ENCODE data around the gene IGFBP1. TPM values are rescaled to one million over a fixed set of nuclear protein-coding genes. Genes with fewer than 3 reads are reported as not detected.

The IGFBP1 gene
- polyA plus RNA-seq, 1 donor from 2014 or later = not detected

GRCh38 chr7:45902820-45903219 is 14.5 kb downstream of the IGFBP1 start:
- Histone ChIP-seq H3K27ac (ENCODE audit: low read length) (no peak overlapping the region), H3K9me2 (ENCODE audit: insufficient read depth, low read length) (no peaks in the 10 kb centered on the region), H3K27me3 (ENCODE audit: insufficient read depth, low read depth, low read length) (no peaks in the 10 kb centered on the region), H4K20me1 (ENCODE audit: insufficient read depth) (no peaks in the 10 kb centered on the region), H2AFZ (ENCODE audit: low read depth, low read length) (no peak overlapping the region), H3K36me3 (ENCODE audit: insufficient read depth, low read length) (no peaks in the 10 kb centered on the region), H3K4me3 (ENCODE audit: low read length) (no peak overlapping the region), H3K9me3 (ENCODE audit: low read length) (no peaks in the 10 kb centered on the region), H3K9ac (ENCODE audit: low read length) (no peak overlapping the region), H3K4me2 (ENCODE audit: low read length) (no peak overlapping the region), H3K79me2 (replicated peaks; ENCODE audit: insufficient read depth, low read length) (no peaks in the 10 kb centered on the region), H3F3A (ENCODE audit: insufficient read depth, low read length, poor library complexity, severe bottlenecking) (no peaks in the 10 kb centered on the region)
- no peak for TF ChIP-seq EP300 (conservative IDR thresholded peaks at IDR 0.05; ENCODE audit: poor library complexity, severe bottlenecking)
- TF ChIP-seq MXI1 (conservative IDR thresholded peaks at IDR 0.05; ENCODE audit: poor library complexity, severe bottlenecking) = no peak
- TF ChIP-seq, protein P1, sequence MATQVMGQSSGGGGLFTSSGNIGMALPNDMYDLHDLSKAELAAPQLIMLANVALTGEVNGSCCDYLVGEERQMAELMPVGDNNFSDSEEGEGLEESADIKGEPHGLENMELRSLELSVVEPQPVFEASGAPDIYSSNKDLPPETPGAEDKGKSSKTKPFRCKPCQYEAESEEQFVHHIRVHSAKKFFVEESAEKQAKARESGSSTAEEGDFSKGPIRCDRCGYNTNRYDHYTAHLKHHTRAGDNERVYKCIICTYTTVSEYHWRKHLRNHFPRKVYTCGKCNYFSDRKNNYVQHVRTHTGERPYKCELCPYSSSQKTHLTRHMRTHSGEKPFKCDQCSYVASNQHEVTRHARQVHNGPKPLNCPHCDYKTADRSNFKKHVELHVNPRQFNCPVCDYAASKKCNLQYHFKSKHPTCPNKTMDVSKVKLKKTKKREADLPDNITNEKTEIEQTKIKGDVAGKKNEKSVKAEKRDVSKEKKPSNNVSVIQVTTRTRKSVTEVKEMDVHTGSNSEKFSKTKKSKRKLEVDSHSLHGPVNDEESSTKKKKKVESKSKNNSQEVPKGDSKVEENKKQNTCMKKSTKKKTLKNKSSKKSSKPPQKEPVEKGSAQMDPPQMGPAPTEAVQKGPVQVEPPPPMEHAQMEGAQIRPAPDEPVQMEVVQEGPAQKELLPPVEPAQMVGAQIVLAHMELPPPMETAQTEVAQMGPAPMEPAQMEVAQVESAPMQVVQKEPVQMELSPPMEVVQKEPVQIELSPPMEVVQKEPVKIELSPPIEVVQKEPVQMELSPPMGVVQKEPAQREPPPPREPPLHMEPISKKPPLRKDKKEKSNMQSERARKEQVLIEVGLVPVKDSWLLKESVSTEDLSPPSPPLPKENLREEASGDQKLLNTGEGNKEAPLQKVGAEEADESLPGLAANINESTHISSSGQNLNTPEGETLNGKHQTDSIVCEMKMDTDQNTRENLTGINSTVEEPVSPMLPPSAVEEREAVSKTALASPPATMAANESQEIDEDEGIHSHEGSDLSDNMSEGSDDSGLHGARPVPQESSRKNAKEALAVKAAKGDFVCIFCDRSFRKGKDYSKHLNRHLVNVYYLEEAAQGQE (IDR thresholded peaks at IDR 0.05; ENCODE audit: borderline replicate concordance) = no peak

- TF ChIP-seq, protein P2, sequence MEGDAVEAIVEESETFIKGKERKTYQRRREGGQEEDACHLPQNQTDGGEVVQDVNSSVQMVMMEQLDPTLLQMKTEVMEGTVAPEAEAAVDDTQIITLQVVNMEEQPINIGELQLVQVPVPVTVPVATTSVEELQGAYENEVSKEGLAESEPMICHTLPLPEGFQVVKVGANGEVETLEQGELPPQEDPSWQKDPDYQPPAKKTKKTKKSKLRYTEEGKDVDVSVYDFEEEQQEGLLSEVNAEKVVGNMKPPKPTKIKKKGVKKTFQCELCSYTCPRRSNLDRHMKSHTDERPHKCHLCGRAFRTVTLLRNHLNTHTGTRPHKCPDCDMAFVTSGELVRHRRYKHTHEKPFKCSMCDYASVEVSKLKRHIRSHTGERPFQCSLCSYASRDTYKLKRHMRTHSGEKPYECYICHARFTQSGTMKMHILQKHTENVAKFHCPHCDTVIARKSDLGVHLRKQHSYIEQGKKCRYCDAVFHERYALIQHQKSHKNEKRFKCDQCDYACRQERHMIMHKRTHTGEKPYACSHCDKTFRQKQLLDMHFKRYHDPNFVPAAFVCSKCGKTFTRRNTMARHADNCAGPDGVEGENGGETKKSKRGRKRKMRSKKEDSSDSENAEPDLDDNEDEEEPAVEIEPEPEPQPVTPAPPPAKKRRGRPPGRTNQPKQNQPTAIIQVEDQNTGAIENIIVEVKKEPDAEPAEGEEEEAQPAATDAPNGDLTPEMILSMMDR (IDR thresholded peaks at IDR 0.05; ENCODE audit: poor library complexity, severe bottlenecking) = no peak
- TF ChIP-seq, protein P1 (IDR thresholded peaks at IDR 0.05; ENCODE audit: borderline replicate concordance) = no peak
- no peak for TF ChIP-seq TAF1 (IDR thresholded peaks at IDR 0.05; ENCODE audit: low read depth)
- TF ChIP-seq EZH2 (IDR thresholded peaks at IDR 0.05; ENCODE audit: borderline replicate concordance, insufficient read depth, low read length, poor library complexity, severe bottlenecking) = no peak
- no peak for TF ChIP-seq RAD21 (conservative IDR thresholded peaks at IDR 0.05)
- TF ChIP-seq EP300 (conservative IDR thresholded peaks at IDR 0.05; ENCODE audit: poor library complexity, severe bottlenecking) = no peak
- no peak for TF ChIP-seq SMC3 (conservative IDR thresholded peaks at IDR 0.05; ENCODE audit: poor library complexity)
- TF ChIP-seq POLR2AphosphoS5 (IDR thresholded peaks at IDR 0.05) = no peak
- TF ChIP-seq MXI1 (conservative IDR thresholded peaks at IDR 0.05; ENCODE audit: poor library complexity, severe bottlenecking) = no peak
- H2AFZ ChIP-seq (ENCODE audit: low read depth, low read length) = no peak overlapping the region
- no peak overlapping the region for H3K27ac ChIP-seq (ENCODE audit: low read length)
- no peaks in the 10 kb centered on the region for H4K20me1 ChIP-seq (ENCODE audit: insufficient read depth)
- no peaks in the 10 kb centered on the region for H3K36me3 ChIP-seq (ENCODE audit: insufficient read depth, low read length)
- H3F3A ChIP-seq (ENCODE audit: insufficient read depth, low read length, poor library complexity, severe bottlenecking) = no peaks in the 10 kb centered on the region
- no peak overlapping the region for H3K9ac ChIP-seq (ENCODE audit: low read length)
- no peak overlapping the region for H3K4me3 ChIP-seq (ENCODE audit: low read length)
- no peaks in the 10 kb centered on the region for H3K9me2 ChIP-seq (ENCODE audit: insufficient read depth, low read length)
- no peaks in the 10 kb centered on the region for H3K9me3 ChIP-seq (ENCODE audit: low read length)
- no peak overlapping the region for H3K4me2 ChIP-seq (ENCODE audit: low read length)
- H3K79me2 ChIP-seq (replicated peaks; ENCODE audit: insufficient read depth, low read length) = no peaks in the 10 kb centered on the region
- no peaks in the 10 kb centered on the region for H3K27me3 ChIP-seq (ENCODE audit: insufficient read depth, low read depth, low read length)
Observed at GRCh38 chr7:45909561-45909960, 21.3 kb downstream of the IGFBP1 start.

Data from neural cell (in vitro differentiated cells).